Esophagus muscularis mucosa (tissue), 4 donors: ENCODE results near the gene RIN3.

Experiments used
- CTCF ChIP-seq, 3 experiments: fragments of 200-600 bp in 2 of 3; fragments of 450-650 bp in 1 of 3; sonication (generic) in 2 of 3; IDR thresholded peaks; one replicate each; pipeline ENCODE4 v1.5.1; 2017 to 2019; ENCODE audit warnings: antibody characterized with exemption in 3 of 3, mild to moderate bottlenecking in 2 of 3, moderate library complexity in 1 of 3
- EP300 ChIP-seq: sonication (generic); formaldehyde crosslinking; IDR thresholded peaks from one replicate; pipeline ENCODE4 v1.6.1; 2017; ENCODE audit warnings: antibody characterized with exemption
- POLR2A ChIP-seq: fragments of 450-650 bp; IDR thresholded peaks from one replicate; pipeline ENCODE4 v1.6.1; 2017; ENCODE audit warnings: antibody characterized with exemption, moderate library complexity, mild to moderate bottlenecking, low read depth
- POLR2AphosphoS5 ChIP-seq, 2 donors: sonication (generic); formaldehyde crosslinking; IDR thresholded peaks; one replicate each; pipeline ENCODE4 v1.6.1; 2017; ENCODE audit warnings: antibody characterized with exemption in 2 of 2

- TF ChIP-seq CTCF (IDR thresholded peaks at IDR 0.05) (no peak), EP300 (no peak), POLR2A (no peak), POLR2AphosphoS5 (IDR thresholded peaks at IDR 0.05) (no peak)
Observed at GRCh38 chr14:92605274-92605940, 91.8 kb downstream of the RIN3 start.
